Measurements from ENCODE around the gene NR2E3.

- TF ChIP-seq CTCF (IDR thresholded peaks at IDR 0.05; ENCODE audit: low read length) (no peak), EZH2 (IDR thresholded peaks at IDR 0.05; ENCODE audit: borderline replicate concordance, low read length) (no peak)
Observed at GRCh38 chr15:71804226-71804625, 6.1 kb upstream of the NR2E3 start.
